Measurements from ENCODE around the gene TEP1. TPM values are rescaled to one million over a fixed set of nuclear protein-coding genes. Genes with fewer than 3 reads are reported as not detected.
A peak's percentile ranks its signal among the peaks of the same experiment; 100 is the strongest.

TEP1 gene
- total and polyA plus RNA-seq, 2 of the 13 experiments (the other 11 are each of a cell fraction or from before 2014, with no cell fraction given), result 11.0 to 12.8 TPM

GRCh38 chr14:20461225-20462141 is 48.2 kb upstream of the TEP1 start, which contains the start of gene PIP4P1 (continued):
- peak; percentile 43 for TF ChIP-seq SALL2 (CRISPR knock-in tag; IDR thresholded peaks at IDR 0.05)
- peak; percentile 31; the same call in 1 of the 2 replicates for TF ChIP-seq PITX1 (CRISPR knock-in tag; IDR thresholded peaks at IDR 0.05)
- TF ChIP-seq ZNF816 (CRISPR knock-in tag; IDR thresholded peaks at IDR 0.05; ENCODE audit: borderline replicate concordance), result peak; percentile 94; the same call in 1 of the 2 replicates
- TF ChIP-seq, protein P1, sequence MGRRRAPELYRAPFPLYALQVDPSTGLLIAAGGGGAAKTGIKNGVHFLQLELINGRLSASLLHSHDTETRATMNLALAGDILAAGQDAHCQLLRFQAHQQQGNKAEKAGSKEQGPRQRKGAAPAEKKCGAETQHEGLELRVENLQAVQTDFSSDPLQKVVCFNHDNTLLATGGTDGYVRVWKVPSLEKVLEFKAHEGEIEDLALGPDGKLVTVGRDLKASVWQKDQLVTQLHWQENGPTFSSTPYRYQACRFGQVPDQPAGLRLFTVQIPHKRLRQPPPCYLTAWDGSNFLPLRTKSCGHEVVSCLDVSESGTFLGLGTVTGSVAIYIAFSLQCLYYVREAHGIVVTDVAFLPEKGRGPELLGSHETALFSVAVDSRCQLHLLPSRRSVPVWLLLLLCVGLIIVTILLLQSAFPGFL (CRISPR knock-in tag; IDR thresholded peaks at IDR 0.05), result no peak
- TF ChIP-seq SIN3A (IDR thresholded peaks at IDR 0.05; ENCODE audit: borderline replicate concordance, low read depth, low read length), result peak; percentile 82; the same call in 1 of the 2 replicates
- peak; percentile 68; the same call in 1 of the 2 replicates for TF ChIP-seq WIZ (CRISPR knock-in tag; IDR thresholded peaks at IDR 0.05)
- TF ChIP-seq PLRG1 (conservative IDR thresholded peaks at IDR 0.05), result no peak
- no peak for TF ChIP-seq SP1 (IDR thresholded peaks at IDR 0.05)
- peak; percentile 81 for TF ChIP-seq SP1 (CRISPR knock-in tag; IDR thresholded peaks at IDR 0.05)
- TF ChIP-seq REXO4 (CRISPR knock-in tag; IDR thresholded peaks at IDR 0.05; ENCODE audit: borderline replicate concordance), result no peak
- TF ChIP-seq RARA (CRISPR knock-in tag; IDR thresholded peaks at IDR 0.05), result peak; percentile 68
- peak; percentile 89 for TF ChIP-seq HNRNPLL (IDR thresholded peaks at IDR 0.05; ENCODE audit: low read depth, low read length, poor library complexity, severe bottlenecking)
- TF ChIP-seq ATF6 (CRISPR knock-in tag; conservative IDR thresholded peaks at IDR 0.05), result no peak
